GM18867 (cell line): ENCODE measurements around the gene PNMA1.

Experiments
- ATAC-seq: cut with Tn5 transposase; IDR thresholded peaks from one replicate; pipeline ENCODE4 v1.9.1; 2021; ENCODE audit warnings: mild to moderate bottlenecking, moderate library complexity; ENCODE audit not compliant: unreplicated experiment

Gene PNMA1

GRCh38 chr14:73713803-73714655 lies at the start of gene PNMA1:
TSS of gene PNMA1 (minus strand) at chr14:73714384. CDS start at chr14:73713639, 745 bp downstream.
- ATAC-seq = peak; percentile 75

GRCh38 chr14:73763396-73763795 lies 49.2 kb upstream of the PNMA1 start:
- no peak for ATAC-seq

- ATAC-seq = no peak
Measured at GRCh38 chr14:73762375-73762822, 48.2 kb upstream of the PNMA1 start.

GRCh38 chr14:73761618-73762355 lies 47.6 kb upstream of the PNMA1 start:
- no peak for ATAC-seq

GRCh38 chr14:73760598-73761586 lies 46.7 kb upstream of the PNMA1 start:
- ATAC-seq = no peak

GRCh38 chr14:73759714-73760597 lies 45.8 kb upstream of the PNMA1 start:
- ATAC-seq = peak; percentile 61

- no peak for ATAC-seq
Measured at GRCh38 chr14:73759183-73759713, 45.1 kb upstream of the PNMA1 start.

GRCh38 chr14:73758392-73759182 lies 44.4 kb upstream of the PNMA1 start:
- peak; percentile 21 for ATAC-seq

GRCh38 chr14:73757876-73758391 lies 43.8 kb upstream of the PNMA1 start:
- ATAC-seq = no peak

- no peak for ATAC-seq
Measured at GRCh38 chr14:73757381-73757780, 43.2 kb upstream of the PNMA1 start.

GRCh38 chr14:73755434-73756014 lies 41.3 kb upstream of the PNMA1 start:
- ATAC-seq = no peak

- ATAC-seq = no peak
Measured at GRCh38 chr14:73754911-73755360, 40.8 kb upstream of the PNMA1 start.

GRCh38 chr14:73753887-73754795 lies 40.0 kb upstream of the PNMA1 start:
- ATAC-seq = peak; percentile 45

GRCh38 chr14:73753124-73753886 lies 39.1 kb upstream of the PNMA1 start:
- ATAC-seq = no peak

- ATAC-seq = no peak
Measured at GRCh38 chr14:73752297-73752992, 38.3 kb upstream of the PNMA1 start.
